HG02610 (cell line): Measurements from ENCODE around the gene MEPE.
A peak's percentile ranks its signal among the peaks of the same experiment; 100 is the strongest.

Experiments
- ATAC-seq: cut with Tn5 transposase; IDR thresholded peaks from one replicate; pipeline ENCODE4 v1.9.1; 2021; ENCODE audit warnings: mild to moderate bottlenecking, moderate library complexity; ENCODE audit not compliant: unreplicated experiment

MEPE gene

GRCh38 chr4:87839592-87839946 is 6.8 kb downstream of the MEPE start:
- ATAC-seq, result no peak

- no peak for ATAC-seq
Observed at GRCh38 chr4:87840149-87840548, 7.4 kb downstream of the MEPE start.

GRCh38 chr4:87843936-87844335 is 11.2 kb downstream of the MEPE start:
- no peak for ATAC-seq

- ATAC-seq, result no peak
Observed at GRCh38 chr4:87844452-87844851, 11.7 kb downstream of the MEPE start.

GRCh38 chr4:87846226-87846625 is 13.5 kb downstream of the MEPE start:
- no peak for ATAC-seq

GRCh38 chr4:87848622-87849351 is 16.0 kb downstream of the MEPE start:
- peak; percentile 87 for ATAC-seq

- no peak for ATAC-seq
Observed at GRCh38 chr4:87849612-87850011, 16.8 kb downstream of the MEPE start.

GRCh38 chr4:87851332-87851731 is 18.6 kb downstream of the MEPE start:
- ATAC-seq, result no peak

GRCh38 chr4:87851953-87852352 is 19.2 kb downstream of the MEPE start:
- ATAC-seq, result no peak

GRCh38 chr4:87853108-87853507 is 20.3 kb downstream of the MEPE start:
- ATAC-seq, result no peak

GRCh38 chr4:87853891-87854290 is 21.1 kb downstream of the MEPE start:
- ATAC-seq, result no peak

- ATAC-seq, result no peak
Observed at GRCh38 chr4:87855559-87855958, 22.8 kb downstream of the MEPE start.

- no peak for ATAC-seq
Observed at GRCh38 chr4:87856816-87857215, 24.0 kb downstream of the MEPE start.

- ATAC-seq, result no peak
Observed at GRCh38 chr4:87857789-87858188, 25.0 kb downstream of the MEPE start.

GRCh38 chr4:87862236-87862635 is 29.5 kb downstream of the MEPE start:
- ATAC-seq, result no peak

GRCh38 chr4:87863486-87863885 is 30.7 kb downstream of the MEPE start:
- no peak for ATAC-seq

- no peak for ATAC-seq
Observed at GRCh38 chr4:87864321-87864720, 31.6 kb downstream of the MEPE start.

GRCh38 chr4:87865288-87865687 is 32.5 kb downstream of the MEPE start:
- ATAC-seq, result no peak

- no peak for ATAC-seq
Observed at GRCh38 chr4:87865960-87866598, 33.3 kb downstream of the MEPE start.

- no peak for ATAC-seq
Observed at GRCh38 chr4:87868522-87868921, 35.8 kb downstream of the MEPE start.

- ATAC-seq, result no peak
Observed at GRCh38 chr4:87872028-87872427, 39.3 kb downstream of the MEPE start.

- no peak for ATAC-seq
Observed at GRCh38 chr4:87875191-87875590, 42.4 kb downstream of the MEPE start.

- ATAC-seq, result no peak
Observed at GRCh38 chr4:87880106-87880505, 47.3 kb downstream of the MEPE start.
